Measurements from ENCODE around the gene FOXB2.
"Not testable (repeated sequence)": the region's sequence is repeated elsewhere in the genome, so short reads cannot be mapped to it uniquely, and the experiment has no call there.

Gene FOXB2

GRCh38 chr9:77019236-77019925, at the start of gene FOXB2:
FOXB2 (plus strand) TSS chr9:77019655; CDS start chr9:77019655, 0 bp downstream.
- DNase-seq: no peak

- DNase-seq: no peak
Measured at GRCh38 chr9:76969716-76970115, 49.7 kb upstream of the FOXB2 start.

- not testable (repeated sequence) for DNase-seq
Measured at GRCh38 chr9:76978831-76979230, 40.6 kb upstream of the FOXB2 start.

GRCh38 chr9:76980566-76980965, 38.9 kb upstream of the FOXB2 start:
- no peak for DNase-seq

GRCh38 chr9:76984486-76984885, 35.0 kb upstream of the FOXB2 start:
- no peak for DNase-seq

- no peak for DNase-seq
Measured at GRCh38 chr9:76985581-76985980, 33.9 kb upstream of the FOXB2 start.

GRCh38 chr9:76987594-76988200, 31.8 kb upstream of the FOXB2 start:
- peak; percentile 85 for DNase-seq

GRCh38 chr9:76988941-76989340, 30.5 kb upstream of the FOXB2 start:
- no peak for DNase-seq

GRCh38 chr9:76989501-76989900, 30.0 kb upstream of the FOXB2 start:
- DNase-seq: no peak

- peak; percentile 18 for DNase-seq
Measured at GRCh38 chr9:76996700-76997099, 22.8 kb upstream of the FOXB2 start.

- no peak for DNase-seq
Measured at GRCh38 chr9:76999261-76999660, 20.2 kb upstream of the FOXB2 start.

- no peak for DNase-seq
Measured at GRCh38 chr9:77000330-77000729, 19.1 kb upstream of the FOXB2 start.

GRCh38 chr9:77003366-77003765, 16.1 kb upstream of the FOXB2 start:
- no peak for DNase-seq

GRCh38 chr9:77005216-77005615, 14.2 kb upstream of the FOXB2 start:
- DNase-seq: no peak

GRCh38 chr9:77010527-77010926, 8.9 kb upstream of the FOXB2 start:
- peak; percentile 57 for DNase-seq

GRCh38 chr9:77011973-77012821, 7.3 kb upstream of the FOXB2 start:
- no peak for DNase-seq

- no peak for DNase-seq
Measured at GRCh38 chr9:77013206-77013931, 6.1 kb upstream of the FOXB2 start.

- DNase-seq: no peak
Measured at GRCh38 chr9:77013932-77014596, 5.4 kb upstream of the FOXB2 start.

GRCh38 chr9:77014597-77015263, 4.7 kb upstream of the FOXB2 start:
- no peak for DNase-seq

- DNase-seq: peak; percentile 88
Measured at GRCh38 chr9:77015327-77016048, 4.0 kb upstream of the FOXB2 start.

- no peak for DNase-seq
Measured at GRCh38 chr9:77016121-77016525, 3.3 kb upstream of the FOXB2 start.

Data from NCI-H748 treated with DMSO at 0.1 percent for 48 hours (cell line).